SU-DHL-6 (cell line): ENCODE results near the gene RNF103.

Experiments
- EZH2phosphoT487 ChIP-seq: fragments of 200-600 bp; sonication (generic), shearing (Covaris generic); conservative IDR thresholded peaks from 2 replicates; pipeline ENCODE4 v1.6.1; 2018; ENCODE audit warnings: mild to moderate bottlenecking, antibody characterized with exemption, low read length, moderate library complexity, mixed read lengths
- TF ChIP-seq, protein P1 (sequence below): fragments of 200-600 bp; sonication (generic); IDR thresholded peaks from one replicate; pipeline ENCODE4 v1.5.1; 2017; ENCODE audit warnings: antibody characterized with exemption, mild to moderate bottlenecking, low read length, moderate library complexity; ENCODE audit not compliant: insufficient read depth, poor library complexity, severe bottlenecking

DNA sequence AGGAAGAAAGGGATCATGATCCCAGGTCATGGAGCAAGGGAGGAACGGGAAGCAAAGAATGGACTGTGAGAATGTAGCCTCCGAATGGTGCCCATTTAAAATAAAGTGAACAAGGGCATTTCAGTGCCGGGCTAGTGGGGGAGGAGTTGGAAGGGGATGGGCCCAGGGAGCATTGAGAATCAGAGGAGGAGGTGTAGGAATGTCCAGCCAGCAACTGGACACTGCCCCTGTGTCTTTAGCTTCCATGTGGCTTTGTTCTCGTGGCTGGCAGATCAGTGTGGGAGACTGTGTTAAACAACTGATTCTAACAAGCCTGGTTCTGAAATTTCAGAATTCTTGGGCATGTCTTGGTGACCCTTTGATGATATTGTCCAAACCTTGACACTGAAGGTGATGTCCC lies 1.4 kb upstream of the RNF103 start:
- TF ChIP-seq, protein P1, sequence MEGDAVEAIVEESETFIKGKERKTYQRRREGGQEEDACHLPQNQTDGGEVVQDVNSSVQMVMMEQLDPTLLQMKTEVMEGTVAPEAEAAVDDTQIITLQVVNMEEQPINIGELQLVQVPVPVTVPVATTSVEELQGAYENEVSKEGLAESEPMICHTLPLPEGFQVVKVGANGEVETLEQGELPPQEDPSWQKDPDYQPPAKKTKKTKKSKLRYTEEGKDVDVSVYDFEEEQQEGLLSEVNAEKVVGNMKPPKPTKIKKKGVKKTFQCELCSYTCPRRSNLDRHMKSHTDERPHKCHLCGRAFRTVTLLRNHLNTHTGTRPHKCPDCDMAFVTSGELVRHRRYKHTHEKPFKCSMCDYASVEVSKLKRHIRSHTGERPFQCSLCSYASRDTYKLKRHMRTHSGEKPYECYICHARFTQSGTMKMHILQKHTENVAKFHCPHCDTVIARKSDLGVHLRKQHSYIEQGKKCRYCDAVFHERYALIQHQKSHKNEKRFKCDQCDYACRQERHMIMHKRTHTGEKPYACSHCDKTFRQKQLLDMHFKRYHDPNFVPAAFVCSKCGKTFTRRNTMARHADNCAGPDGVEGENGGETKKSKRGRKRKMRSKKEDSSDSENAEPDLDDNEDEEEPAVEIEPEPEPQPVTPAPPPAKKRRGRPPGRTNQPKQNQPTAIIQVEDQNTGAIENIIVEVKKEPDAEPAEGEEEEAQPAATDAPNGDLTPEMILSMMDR: no peak
- no peak for TF ChIP-seq EZH2phosphoT487
